Measurements from ENCODE around the gene FHIT. TPM values are rescaled to one million over a fixed set of nuclear protein-coding genes. Genes with fewer than 3 reads are reported as not detected.
"Not testable (repeated sequence)": the region's sequence is repeated elsewhere in the genome, so short reads cannot be mapped to it uniquely, and the experiment has no call there.

FHIT gene
- total RNA-seq, 1 experiment from 2014 or later, result 0.39 TPM

DNA sequence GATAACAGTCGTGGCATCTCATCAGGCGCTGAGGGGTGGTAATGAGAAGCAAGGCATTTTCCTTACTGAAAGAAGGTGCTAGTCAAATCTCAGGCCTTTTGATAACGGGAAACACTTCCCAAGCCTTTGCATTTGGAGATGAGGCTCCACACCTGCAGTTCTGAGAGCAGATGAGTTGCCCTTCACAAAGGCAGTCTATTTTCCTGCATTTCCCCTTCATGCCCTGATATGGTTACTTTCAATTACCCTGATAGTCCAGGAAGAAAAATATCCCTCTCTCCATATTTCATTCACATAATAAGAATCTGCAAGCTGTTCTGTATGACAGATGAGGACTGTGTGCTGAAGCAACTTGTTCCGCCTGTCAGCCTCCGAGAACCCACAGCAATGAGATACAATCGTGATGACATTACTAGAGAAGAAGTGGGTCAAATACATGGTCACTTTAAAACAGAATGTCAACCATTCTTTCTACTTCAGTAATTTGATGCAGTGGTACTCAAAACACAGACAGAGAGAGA, 25.0 kb downstream of the FHIT start:
- no peak for DNase-seq (ENCODE audit: low read depth)

DNA sequence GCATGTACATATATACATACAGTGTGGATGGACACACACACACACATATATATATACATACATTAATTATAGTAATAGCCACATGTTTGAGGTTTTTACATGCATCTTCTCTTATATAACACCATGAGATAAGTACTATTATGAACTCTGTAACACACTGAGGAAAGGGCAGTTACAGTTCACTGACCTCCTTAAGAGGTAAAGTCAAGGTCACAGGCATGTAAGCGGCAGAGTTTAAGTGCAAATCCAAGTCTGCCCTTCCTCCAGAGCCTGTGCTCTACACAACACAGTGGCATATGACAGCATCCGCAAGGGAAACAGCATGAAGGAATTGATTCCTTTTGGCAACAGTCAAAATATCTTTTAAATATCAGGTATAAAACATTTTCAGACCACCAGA, 26.4 kb downstream of the FHIT start:
- no peak for DNase-seq (ENCODE audit: low read depth)

DNA sequence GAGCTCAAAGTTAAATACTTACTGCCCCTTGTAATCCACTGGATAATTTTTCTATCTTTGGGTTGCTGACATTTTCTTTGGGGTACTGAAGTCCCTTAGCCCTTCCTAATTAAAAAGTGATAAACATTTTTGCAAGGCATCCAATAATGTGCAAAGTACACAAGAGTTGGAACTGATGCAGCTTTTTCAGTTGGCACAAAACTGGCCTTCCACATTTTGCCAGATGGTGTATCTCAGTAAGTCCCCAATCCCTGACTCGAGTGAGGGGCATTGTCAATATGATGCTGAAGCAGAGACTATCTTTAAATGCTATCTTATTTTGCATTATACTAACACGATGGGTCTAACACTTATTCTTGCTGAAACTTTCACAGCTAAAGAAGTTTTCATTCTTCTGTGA, 27.8 kb downstream of the FHIT start:
- no peak for DNase-seq (ENCODE audit: low read depth)

DNA sequence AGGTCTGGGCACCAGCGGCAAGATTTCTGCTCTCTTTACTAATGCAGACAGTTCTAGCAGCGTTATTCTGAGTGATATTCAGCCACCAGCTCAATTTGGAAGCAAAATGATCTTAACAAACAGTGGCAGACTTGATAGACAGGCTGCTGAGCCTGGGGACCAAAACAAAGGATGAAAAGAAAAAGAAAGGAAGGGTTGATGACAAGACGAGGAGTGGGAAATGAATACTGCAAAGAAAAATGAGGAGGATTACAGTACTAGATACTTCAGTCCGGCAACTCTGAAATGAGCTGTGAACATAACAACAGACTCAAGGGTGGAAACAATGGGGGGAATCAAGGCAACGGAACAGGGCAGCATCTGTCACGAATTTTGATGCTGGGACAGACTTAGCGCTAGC, 28.8 kb downstream of the FHIT start:
- DNase-seq (ENCODE audit: low read depth), result no peak

DNA sequence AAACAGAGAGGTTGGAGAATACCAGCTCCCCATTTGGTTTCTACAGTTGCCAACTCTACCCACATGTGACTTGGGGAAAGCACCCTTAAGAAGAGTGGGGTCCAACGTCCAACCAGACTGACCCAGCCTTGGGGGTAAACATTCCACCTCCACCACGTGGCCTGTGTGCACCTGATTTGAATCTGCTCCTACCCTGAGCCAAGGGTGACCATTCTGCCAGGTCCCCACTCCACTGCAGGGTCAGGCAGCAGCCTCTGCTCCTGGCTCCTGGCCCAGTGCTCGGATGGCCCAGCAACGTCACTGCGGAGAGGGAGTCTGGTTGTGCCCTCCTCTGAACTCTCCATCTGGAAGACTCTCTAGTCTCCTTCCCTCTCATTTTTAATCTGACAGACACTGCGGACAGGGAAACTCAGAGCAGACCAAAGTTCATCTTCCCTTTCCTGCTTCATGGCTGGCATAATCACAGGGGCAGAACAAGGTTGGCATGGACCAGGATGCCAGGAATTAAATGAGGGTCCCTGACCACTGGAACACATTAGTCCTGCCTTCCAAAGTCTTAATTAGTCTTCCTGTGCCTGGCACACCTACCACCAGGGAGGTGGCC, 29.4 kb downstream of the FHIT start:
- no peak for DNase-seq (ENCODE audit: low read depth)

DNA sequence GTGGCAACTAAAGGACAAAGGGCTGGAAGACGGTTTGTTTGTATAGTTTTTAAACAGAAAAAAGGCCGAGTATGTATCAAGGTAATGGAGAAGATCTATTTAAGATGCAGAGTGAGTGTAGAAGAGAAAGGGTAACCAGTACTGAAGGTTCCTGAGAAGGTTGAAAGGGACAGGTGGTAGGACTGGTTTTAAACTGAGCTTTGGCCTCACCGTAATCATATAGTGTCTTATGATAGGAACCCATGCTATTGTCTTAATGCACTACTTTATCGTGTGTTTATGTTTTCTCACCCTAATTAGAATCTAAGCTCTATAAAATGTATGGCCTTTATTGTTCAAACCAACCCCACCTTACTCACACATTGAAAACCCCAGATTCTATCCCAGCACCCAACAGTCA, 32.7 kb downstream of the FHIT start:
- no peak for DNase-seq (ENCODE audit: low read depth)

DNA sequence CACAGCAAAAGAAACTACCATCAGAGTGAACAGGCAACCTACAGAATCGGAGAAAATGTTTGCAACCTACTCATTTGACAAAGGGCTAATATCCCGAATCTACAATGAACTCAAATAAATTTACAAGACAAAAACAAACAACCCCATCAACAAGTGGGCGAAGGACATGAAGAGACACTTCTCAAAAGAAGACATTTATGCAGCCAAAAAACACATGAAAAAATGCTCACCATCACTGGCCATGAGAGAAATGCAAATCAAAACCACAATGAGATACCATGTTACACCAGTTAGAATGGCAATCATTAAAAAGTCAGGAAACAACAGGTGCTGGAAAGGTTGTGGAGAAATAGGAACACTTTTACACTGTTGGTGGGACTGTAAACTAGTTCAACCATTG, 35.1 kb downstream of the FHIT start:
- DNase-seq (ENCODE audit: low read depth), result not testable (repeated sequence)

DNA sequence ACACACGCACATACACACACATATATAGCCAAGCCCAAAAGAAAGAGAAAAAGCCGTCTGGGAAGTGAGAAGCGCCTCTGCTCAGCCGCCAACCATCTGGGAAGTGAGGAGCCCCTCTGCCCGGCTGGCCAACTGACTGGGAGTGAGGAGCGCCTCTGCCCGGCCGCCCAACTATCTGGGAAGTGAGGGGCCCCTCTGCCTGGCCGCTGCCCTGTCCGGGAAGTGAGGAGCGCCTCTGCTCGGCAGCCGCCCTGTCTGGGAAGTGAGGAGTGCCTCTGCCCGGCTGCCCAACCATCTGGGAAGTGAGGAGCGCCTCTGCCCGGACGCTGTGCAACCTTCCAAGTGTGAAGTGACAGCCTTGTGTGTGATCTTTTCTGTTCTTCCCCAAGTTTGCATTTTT, 49.2 kb downstream of the FHIT start:
- no peak for DNase-seq (ENCODE audit: low read depth)

DNA sequence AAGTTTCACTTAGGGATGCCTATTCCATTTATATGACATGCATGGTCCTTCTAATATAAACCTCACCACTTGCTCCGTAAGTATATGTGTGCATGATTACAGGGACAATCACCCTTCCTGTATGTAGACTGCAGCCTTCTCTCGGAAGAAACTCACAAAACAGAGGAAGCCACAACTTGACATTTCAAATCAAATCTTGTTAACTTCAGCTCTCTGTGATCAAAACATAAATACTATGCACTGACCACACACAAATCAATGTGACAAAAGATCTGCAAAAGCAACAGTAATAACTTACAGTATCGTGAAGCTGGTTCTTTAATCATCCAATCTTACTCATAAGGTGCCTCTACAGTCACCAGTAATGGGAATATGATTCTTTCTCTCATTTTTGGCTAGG, 50.2 kb downstream of the FHIT start:
- no peak for DNase-seq (ENCODE audit: low read depth)

DNA sequence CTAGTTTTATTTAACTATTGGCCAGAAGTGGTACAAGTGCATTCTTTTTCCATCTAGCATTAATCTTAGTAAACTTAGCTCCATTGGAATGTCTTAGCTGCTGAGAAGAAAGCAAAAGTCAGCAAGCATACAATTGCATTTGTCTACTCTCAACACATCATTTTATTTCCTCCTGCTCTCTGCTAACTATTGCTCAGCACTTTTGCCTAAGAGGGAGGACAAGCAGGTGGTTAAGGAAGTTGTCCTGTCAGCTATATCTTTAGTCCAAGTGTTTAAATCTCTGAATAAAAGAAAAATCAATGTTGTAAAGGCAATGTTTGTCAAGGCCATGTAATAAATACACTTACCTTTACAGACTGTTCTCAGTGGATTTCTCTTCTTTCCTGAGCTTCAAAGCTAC, 51.0 kb downstream of the FHIT start:
- DNase-seq (ENCODE audit: low read depth), result no peak

DNA sequence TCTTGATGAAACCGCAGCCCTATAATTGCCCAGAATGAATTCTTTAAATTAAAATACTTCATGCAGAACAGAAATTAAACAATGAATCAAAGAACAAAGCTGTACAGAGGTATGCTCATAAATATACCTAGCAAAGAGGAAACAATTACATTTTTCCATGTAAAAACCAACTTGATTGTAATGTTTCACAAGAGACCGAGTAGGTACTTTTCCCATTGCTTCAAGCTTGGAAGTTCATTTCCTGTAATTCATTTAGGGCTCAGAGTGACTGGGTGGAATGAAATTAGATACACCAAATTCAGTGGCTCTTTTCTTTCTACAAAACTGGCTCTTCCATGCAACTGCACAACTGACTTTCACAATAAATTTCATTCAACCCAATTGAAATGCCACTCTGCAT, 51.4 kb downstream of the FHIT start:
- no peak for DNase-seq (ENCODE audit: low read depth)

DNA sequence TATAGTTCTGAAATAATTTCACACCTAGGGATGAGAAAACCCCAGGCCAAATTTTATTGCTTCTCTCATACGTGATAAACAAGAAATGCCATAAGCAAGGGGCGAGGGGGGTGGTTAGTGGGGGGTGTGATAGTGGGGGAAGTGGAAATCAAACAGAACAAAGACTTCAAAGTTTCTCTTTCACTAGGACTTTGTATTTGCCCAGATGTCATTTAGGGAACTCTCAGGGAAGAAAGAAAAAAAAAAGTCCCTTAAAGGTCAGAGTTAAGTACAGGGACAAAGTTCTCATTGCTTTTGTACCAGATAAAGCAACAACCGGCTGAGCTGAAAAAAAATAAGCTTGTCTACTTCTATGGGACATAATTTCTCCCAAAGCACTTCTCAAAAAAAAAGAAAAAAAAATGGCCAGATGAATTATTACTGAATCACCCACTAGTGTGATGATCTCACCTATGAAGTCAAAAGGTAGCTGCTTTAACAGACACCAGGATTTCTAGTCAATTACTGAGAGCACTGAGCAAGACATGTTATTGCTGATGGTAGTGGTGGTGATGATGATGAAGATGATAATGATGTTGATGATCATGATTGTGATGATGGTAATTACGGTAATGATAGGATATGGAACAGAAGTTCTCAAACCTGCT, 56.2 kb downstream of the FHIT start:
- no peak for DNase-seq (ENCODE audit: low read depth)

DNA sequence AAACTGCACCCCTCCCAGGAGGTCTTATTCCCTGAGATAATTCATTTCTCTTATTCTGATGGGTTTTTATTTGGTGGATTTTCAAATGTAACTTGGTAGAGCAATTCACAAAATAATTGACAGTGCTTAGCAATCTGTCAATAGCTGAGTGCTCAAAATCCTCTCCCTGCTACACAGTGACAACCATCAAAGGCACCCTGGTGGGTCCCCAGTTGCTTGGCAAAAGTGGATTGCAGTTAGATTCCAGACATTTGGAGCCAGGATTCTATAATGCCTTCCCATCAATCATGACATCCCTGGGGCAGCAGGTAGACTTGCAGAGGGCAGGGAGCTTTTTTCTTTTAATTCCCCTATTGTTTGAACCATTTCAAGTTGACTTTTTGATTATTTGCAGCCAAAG, 59.0 kb downstream of the FHIT start:
- no peak for DNase-seq (ENCODE audit: low read depth)

DNA sequence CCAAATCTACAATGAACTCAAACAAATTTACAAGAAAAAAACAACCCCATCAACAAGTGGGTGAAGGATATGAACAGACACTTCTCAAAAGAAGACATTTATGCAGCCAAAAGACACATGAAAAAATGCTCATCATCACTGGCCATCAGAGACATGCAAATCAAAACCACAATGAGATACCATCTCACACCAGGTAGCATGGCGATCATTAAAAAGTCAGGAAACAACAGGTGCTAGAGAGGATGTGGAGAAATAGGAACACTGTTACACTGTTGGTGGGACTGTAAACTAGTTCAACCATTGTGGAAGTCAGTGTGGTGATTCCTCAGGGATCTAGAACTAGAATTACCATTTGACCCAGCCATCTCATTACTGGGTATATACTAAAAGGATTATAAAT, 61.0 kb downstream of the FHIT start:
- not testable (repeated sequence) for DNase-seq (ENCODE audit: low read depth)

DNA sequence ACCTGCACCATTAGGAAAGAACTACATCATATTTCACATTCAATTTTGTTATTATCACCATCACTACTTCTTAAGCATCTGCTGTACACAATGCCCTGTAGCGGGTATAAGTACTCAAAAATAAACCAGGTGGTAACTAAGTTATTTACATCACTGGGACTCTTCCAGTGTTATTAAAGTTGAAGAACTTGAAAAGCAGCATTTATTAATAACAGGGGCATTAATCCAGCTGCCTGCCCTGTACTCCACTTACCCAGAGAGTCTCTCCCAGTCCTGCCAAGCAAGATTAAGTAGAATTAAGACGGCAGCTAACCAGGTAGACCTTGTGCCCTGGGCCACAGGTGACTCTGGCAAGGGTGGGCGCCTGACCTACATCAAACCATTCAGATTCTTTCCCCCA, 65.2 kb downstream of the FHIT start:
- DNase-seq (ENCODE audit: low read depth), result no peak

DNA sequence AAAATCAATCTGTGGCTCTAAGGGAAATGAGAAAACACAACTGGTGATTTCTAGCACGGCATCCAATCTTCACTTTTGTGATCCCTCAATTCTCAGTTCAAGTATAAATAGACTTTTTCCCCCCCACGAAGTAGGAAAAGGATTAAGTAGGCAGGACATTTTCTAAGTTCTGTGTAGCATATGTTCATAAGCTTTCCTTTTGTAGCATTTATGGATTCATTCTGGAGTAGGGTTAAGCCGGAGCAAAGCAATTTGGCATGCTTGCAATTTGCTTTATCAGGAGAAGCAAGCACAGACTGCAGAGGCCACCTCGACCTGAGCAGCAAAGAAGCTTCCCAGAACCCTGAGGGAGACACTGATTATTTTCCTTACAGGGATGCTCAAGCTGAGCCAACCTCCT, 66.3 kb downstream of the FHIT start:
- no peak for DNase-seq (ENCODE audit: low read depth)

DNA sequence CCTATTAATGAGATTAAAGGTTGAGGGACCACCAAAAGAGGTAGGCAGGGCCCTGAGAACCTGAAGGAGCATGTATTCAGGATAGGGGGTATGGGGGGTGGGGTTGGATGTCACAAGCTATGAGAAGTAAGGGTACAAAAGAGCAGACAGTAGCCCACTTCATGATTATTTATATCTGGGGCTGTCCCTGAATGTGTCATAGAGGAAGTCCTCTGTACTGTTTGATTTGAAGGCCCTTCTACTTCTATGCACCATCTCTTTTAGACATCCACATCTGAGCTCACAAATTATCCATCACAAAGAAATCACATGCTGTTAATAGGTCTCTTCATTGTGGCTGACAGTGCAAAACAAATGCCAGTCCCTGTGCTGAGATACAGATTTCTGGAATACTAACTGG, 68.6 kb downstream of the FHIT start:
- no peak for DNase-seq (ENCODE audit: low read depth)

DNA sequence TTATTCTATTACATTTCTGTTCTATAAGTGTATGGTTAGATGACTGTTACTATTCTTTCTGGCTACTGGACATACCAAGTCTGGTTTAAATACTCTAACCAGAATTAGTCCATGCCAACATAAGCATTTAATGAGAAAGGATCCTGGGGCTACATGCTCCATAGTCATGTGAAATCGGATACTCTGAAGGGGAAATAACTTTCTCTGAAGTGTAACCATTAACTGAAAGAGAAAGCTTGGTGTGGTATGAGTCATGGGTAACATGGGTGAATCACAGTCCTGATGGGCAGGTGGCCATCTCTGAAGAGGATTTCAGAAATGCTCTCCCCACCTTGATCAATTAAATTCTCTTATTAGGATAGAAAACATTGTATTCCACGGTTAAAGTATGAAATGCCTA, 69.4 kb downstream of the FHIT start:
- peak; percentile 60 for DNase-seq (ENCODE audit: low read depth)

DNA sequence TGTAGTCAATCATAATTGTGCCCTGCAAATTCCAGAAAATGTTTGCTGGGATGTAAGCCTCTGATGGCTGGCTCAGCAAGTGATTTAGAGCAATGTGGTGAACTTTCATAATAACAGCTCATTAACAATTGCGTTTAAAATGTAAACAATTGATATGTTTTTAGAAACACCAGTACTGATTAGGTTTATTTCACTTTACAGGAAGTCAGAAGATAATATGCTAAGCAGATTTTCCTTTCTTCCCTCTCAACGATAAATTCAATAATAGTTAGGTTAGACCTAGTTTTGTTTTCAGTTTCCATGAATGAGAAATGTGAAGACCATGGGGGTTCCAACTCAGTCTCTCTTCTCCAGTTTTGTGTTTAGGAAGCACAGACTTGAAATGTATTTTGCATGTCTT, 71.0 kb downstream of the FHIT start:
- no peak for DNase-seq (ENCODE audit: low read depth)

DNA sequence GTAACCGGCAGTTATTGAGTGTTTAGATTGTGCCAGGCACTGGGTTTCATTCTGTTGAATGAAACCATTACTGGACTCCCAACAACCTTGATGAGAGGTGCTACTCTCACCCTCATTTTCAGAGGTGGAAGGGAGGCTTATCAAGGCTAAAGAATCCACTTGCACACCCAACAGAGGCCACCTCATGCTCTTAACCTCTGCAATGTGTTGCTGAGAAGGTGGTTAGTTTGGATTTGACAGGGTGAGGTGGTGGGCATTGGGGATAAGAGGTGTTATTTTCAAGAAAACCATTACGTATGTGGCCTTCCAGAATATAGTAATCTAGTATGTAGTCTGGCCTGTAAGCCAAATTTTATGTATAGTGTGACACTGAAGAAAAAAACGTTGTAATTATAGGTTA, 73.1 kb downstream of the FHIT start:
- no peak for DNase-seq (ENCODE audit: low read depth)

DNA sequence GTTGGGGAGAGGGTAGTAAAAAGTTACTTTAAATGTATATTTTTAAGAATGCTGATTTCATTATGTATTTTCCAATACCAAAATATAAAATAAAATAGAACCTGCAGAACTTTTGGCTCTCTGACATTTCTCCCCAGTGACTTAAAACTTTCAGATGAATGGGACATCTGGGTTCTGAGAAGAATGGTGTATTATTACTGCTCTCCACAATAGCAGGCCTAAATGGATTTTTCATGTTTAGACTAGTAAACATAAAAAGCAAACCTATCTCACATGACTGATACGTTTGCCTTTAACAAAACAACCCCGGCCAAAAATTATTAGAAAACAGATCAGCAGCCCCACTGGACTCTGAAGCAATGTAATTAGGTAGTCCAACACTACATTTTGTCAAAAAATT, 73.8 kb downstream of the FHIT start:
- no peak for DNase-seq (ENCODE audit: low read depth)

DNA sequence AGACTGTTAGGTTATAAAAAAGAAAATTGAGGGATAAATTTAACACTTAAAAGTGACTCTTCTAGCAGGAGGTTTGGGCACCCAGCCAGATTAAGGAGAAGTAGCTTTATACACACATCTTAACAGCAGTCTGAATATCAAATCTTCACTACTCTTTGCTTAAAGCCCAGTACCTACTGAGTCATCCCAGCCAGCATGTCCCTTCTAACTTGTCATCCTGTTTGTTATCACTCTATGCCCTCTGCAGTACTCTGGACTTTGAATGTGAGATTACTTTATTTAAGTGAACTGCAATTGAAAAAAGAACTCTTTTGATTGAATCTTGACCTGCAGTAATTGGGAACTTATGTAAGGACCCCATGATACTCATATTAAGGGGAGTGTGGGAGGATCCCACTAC, 77.6 kb downstream of the FHIT start:
- DNase-seq (ENCODE audit: low read depth), result no peak

DNA sequence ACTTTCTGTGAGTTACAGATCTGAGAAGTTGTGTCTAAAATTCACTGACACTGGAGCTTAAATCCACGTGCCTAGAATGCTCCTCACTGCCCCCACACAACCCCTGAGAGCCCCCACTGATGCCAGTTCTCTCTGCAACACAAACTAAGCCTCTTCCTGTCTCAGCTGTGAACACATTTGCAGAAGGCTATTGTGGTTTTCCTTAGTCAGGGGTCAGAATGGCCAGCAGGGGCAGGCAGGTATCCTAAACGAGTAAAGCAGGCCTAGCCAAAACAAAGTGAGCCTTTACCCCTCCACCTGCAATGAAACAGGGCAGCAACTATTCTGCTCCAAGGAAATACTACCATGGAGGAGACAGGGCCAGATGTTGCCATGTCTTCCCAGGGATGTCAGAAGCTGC, 78.6 kb downstream of the FHIT start:
- DNase-seq (ENCODE audit: low read depth), result no peak

DNA sequence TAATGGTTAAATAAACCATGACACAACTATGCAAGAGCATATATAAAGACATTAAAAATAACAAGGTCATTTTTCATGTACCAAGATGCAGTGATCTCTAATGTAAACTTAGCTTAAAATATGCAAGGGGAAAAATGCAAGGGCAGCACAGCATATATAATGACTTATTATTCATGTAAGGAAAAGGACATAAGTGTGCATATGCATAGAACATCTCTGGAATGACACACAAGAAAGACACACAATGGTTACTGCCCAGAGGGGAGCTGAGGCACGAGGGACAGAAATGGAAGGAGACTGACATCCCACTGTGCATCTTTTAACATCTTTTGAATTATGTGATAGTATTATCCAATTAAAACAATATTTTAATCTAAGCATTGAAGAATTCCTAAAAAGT, 79.0 kb downstream of the FHIT start:
- no peak for DNase-seq (ENCODE audit: low read depth)

All from M059J (cell line).